SK-N-SH treated with all-trans-retinoic acid at 6 μM for 48 hours (cell line): ENCODE results near the gene XPR1.

Source experiments
- ATAC-seq: fragments of 200-7000 bp; cut with Tn5 transposase; 3 replicates; pipeline ENCODE4 v1.9.1; 2020; ENCODE audit warnings: mild to moderate bottlenecking, moderate library complexity
- ARNTL ChIP-seq: fragments of 450-650 bp; formaldehyde crosslinking; IDR thresholded peaks from 2 replicates; pipeline ENCODE4 v1.5.0; 2020; ENCODE audit warnings: low read depth, mild to moderate bottlenecking, moderate library complexity, borderline replicate concordance
- BACH2 ChIP-seq: fragments of 250-450 bp; sonication (Bioruptor Pico); IDR thresholded peaks from 2 replicates; pipeline ENCODE4 v1.9.0; 2021; ENCODE audit warnings: mild to moderate bottlenecking, borderline replicate concordance
- GLIS3 ChIP-seq: fragments of 250-450 bp; sonication (Bioruptor Pico); IDR thresholded peaks from 2 replicates; pipeline ENCODE4 v1.5.0; 2020; ENCODE audit warnings: mild to moderate bottlenecking, moderate library complexity
- ISL1 ChIP-seq: fragments of 250-450 bp; sonication (Bioruptor Pico); IDR thresholded peaks from 2 replicates; pipeline ENCODE4 v2.1.2; 2022; ENCODE audit warnings: mild to moderate bottlenecking, moderate library complexity
- PPARA ChIP-seq: fragments of 250-450 bp; sonication (Bioruptor Pico); IDR thresholded peaks from 2 replicates; pipeline ENCODE4 v1.5.0; 2020; ENCODE audit warnings: mild to moderate bottlenecking, borderline replicate concordance
- RARB ChIP-seq: fragments of 250-450 bp; sonication (Bioruptor Pico); IDR thresholded peaks from 2 replicates; pipeline ENCODE4 v1.8.0; 2021; ENCODE audit warnings: mild to moderate bottlenecking, moderate library complexity
- SNAI2 ChIP-seq: fragments of 250-450 bp; sonication (Bioruptor Pico); IDR thresholded peaks from 2 replicates; pipeline ENCODE4 v1.5.0; 2020; ENCODE audit warnings: mild to moderate bottlenecking, moderate library complexity
- TCF4 ChIP-seq: fragments of 250-450 bp; sonication (Bioruptor Pico); IDR thresholded peaks from 2 replicates; pipeline ENCODE4 v1.8.0; 2021; ENCODE audit warnings: mild to moderate bottlenecking, moderate library complexity, borderline replicate concordance
- TSHZ2 ChIP-seq: fragments of 250-450 bp; sonication (Bioruptor Pico); IDR thresholded peaks from 2 replicates; pipeline ENCODE4 v1.5.0; 2020; ENCODE audit warnings: mild to moderate bottlenecking, moderate library complexity
- ZC3H10 ChIP-seq: fragments of 250-450 bp; sonication (Bioruptor Pico); IDR thresholded peaks from 2 replicates; pipeline ENCODE4 v1.5.1; 2021; ENCODE audit warnings: mild to moderate bottlenecking, moderate library complexity
- ZFP3 ChIP-seq: fragments of 250-450 bp; sonication (Bioruptor Pico); IDR thresholded peaks from 2 replicates; pipeline ENCODE4 v1.5.0; 2020; ENCODE audit warnings: mild to moderate bottlenecking, moderate library complexity
- ZFP30 ChIP-seq: fragments of 450-650 bp; formaldehyde crosslinking; IDR thresholded peaks from 2 replicates; pipeline ENCODE4 v1.5.0; 2022; ENCODE audit warnings: mild to moderate bottlenecking, moderate library complexity
- TF ChIP-seq, protein P1 (sequence below): fragments of 250-450 bp; sonication (Bioruptor Pico); IDR thresholded peaks from 2 replicates; pipeline ENCODE4 v1.5.1; 2020; ENCODE audit warnings: low read depth, mild to moderate bottlenecking, moderate library complexity
- TF ChIP-seq, protein P2 (sequence below): fragments of 250-450 bp; sonication (Bioruptor Pico); IDR thresholded peaks from 2 replicates; pipeline ENCODE4 v1.8.0; 2021; ENCODE audit warnings: low read depth, mild to moderate bottlenecking, moderate library complexity, borderline replicate concordance
- TF ChIP-seq, protein P3 (sequence below): fragments of 250-450 bp; sonication (Bioruptor Pico); IDR thresholded peaks from 2 replicates; pipeline ENCODE4 v1.8.0; 2020; ENCODE audit warnings: mild to moderate bottlenecking, moderate library complexity, borderline replicate concordance

Gene XPR1

GRCh38 chr1:180631194-180631765 lies 542 bp upstream of the XPR1 start:
- TF ChIP-seq ZC3H10 (CRISPR knock-in tag) (no peak), GLIS3 (CRISPR knock-in tag) (no peak), ZFP3 (CRISPR knock-in tag) (no peak), ARNTL (CRISPR knock-in tag) (no peak), PPARA (CRISPR knock-in tag) (no peak), RARB (CRISPR knock-in tag) (no peak), SNAI2 (CRISPR knock-in tag) (no peak)
- TF ChIP-seq, protein P1, sequence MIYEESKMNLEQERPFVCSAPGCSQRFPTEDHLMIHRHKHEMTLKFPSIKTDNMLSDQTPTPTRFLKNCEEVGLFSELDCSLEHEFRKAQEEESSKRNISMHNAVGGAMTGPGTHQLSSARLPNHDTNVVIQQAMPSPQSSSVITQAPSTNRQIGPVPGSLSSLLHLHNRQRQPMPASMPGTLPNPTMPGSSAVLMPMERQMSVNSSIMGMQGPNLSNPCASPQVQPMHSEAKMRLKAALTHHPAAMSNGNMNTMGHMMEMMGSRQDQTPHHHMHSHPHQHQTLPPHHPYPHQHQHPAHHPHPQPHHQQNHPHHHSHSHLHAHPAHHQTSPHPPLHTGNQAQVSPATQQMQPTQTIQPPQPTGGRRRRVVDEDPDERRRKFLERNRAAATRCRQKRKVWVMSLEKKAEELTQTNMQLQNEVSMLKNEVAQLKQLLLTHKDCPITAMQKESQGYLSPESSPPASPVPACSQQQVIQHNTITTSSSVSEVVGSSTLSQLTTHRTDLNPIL (CRISPR knock-in tag): no peak
- ATAC-seq: no peak

DNA sequence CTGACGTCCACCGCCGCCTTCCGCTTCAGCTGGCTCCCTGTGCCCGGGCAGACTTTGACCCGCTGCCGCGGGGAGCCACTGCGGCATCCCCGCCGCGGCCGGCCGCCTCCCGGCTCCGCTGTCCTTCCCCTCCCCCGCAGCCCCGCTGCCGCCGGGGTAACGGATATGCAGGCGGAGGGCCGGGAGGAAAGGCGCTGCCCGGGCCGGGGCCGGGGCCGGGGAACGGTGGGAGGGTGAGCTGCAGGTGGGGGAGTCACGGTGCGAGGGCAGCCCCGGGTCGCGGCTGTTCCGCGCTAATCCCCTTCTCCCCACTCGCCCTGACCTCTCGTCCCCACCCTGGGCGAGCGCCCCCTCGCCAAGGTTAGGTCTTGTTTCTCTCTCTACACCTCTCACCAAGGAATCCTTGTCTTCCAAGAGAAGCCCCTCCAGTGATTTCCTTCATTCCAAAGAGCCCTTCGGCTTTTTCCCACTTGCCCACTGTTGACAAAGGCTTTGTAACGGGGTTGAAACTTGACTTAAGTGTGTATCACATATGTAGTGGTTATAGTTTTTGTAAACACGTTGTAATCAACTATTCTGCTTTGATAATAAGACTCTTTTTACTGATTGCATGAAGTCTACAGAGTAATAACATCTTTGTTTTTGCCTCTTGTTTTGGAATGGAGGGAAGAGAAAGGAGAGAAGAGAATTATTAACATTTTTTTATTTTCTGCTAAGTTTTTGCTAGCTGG lies 669 bp downstream of the XPR1 start:
- TF ChIP-seq TCF4 (CRISPR knock-in tag) (no peak), TSHZ2 (CRISPR knock-in tag) (0 out of 2 replicates have a peak, but pooled peaks have one; percentile 47)
- ATAC-seq: peak; percentile 72

GRCh38 chr1:180633057-180634056 lies 1.5 kb downstream of the XPR1 start:
- 0 out of 3 replicates have a peak, but pooled peaks have one; percentile 6 for ATAC-seq
- TF ChIP-seq, protein P2, sequence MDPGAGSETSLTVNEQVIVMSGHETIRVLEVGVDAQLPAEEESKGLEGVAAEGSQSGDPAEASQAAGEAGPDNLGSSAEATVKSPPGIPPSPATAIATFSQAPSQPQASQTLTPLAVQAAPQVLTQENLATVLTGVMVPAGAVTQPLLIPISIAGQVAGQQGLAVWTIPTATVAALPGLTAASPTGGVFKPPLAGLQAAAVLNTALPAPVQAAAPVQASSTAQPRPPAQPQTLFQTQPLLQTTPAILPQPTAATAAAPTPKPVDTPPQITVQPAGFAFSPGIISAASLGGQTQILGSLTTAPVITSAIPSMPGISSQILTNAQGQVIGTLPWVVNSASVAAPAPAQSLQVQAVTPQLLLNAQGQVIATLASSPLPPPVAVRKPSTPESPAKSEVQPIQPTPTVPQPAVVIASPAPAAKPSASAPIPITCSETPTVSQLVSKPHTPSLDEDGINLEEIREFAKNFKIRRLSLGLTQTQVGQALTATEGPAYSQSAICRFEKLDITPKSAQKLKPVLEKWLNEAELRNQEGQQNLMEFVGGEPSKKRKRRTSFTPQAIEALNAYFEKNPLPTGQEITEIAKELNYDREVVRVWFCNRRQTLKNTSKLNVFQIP (CRISPR knock-in tag): no peak
- TF ChIP-seq ARNTL (CRISPR knock-in tag): no peak
- no peak for TF ChIP-seq ISL1 (CRISPR knock-in tag)
- TF ChIP-seq TSHZ2 (CRISPR knock-in tag): no peak
- no peak for TF ChIP-seq BACH2 (CRISPR knock-in tag)
- TF ChIP-seq, protein P3, sequence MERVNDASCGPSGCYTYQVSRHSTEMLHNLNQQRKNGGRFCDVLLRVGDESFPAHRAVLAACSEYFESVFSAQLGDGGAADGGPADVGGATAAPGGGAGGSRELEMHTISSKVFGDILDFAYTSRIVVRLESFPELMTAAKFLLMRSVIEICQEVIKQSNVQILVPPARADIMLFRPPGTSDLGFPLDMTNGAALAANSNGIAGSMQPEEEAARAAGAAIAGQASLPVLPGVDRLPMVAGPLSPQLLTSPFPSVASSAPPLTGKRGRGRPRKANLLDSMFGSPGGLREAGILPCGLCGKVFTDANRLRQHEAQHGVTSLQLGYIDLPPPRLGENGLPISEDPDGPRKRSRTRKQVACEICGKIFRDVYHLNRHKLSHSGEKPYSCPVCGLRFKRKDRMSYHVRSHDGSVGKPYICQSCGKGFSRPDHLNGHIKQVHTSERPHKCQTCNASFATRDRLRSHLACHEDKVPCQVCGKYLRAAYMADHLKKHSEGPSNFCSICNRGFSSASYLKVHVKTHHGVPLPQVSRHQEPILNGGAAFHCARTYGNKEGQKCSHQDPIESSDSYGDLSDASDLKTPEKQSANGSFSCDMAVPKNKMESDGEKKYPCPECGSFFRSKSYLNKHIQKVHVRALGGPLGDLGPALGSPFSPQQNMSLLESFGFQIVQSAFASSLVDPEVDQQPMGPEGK (CRISPR knock-in tag): no peak
- no peak for TF ChIP-seq ZFP30 (CRISPR knock-in tag)
